Limb (tissue), 2 donors: ENCODE results near the gene DHX16.

ENCODE experiments used
- DNase-seq, 2 donors: peaks; one replicate each; pipeline ENCODE4 v3.0.0-alpha.2; 2016; ENCODE audit errors: extremely low spot score in 2 of 2

Gene DHX16

GRCh38 chr6:30640481-30640880, 32.3 kb downstream of the DHX16 start:
- DNase-seq, result no peak

GRCh38 chr6:30635834-30636233, 37.0 kb downstream of the DHX16 start:
- no peak for DNase-seq

GRCh38 chr6:30626484-30627366, 46.1 kb downstream of the DHX16 start, which contains the start of gene ATAT1:
Gene ATAT1 (plus strand): TSS chr6:30626874.
- peak; percentile 90 to 95 for DNase-seq

GRCh38 chr6:30625511-30625910, 47.3 kb downstream of the DHX16 start:
- no peak for DNase-seq

DNA sequence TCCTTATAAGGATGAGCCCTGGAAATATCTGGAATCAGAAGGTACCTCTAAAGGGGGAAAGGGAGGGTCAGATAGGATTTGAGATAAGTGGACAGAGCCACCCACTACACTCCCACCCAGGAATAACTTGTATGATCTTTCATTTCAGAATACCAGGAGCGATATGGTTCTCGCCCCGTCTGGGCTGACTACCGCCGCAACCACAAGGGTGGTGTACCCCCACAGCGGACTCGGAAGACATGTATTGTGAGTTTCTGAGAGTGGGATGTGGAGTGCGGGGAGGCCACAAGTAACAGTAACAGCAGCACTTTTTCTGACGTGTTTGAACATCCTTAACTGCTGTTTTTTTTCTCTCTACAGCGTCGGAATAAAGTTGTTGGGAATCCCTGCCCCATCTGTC, 53.2 kb downstream of the DHX16 start:
- DNase-seq, result no peak

DNA sequence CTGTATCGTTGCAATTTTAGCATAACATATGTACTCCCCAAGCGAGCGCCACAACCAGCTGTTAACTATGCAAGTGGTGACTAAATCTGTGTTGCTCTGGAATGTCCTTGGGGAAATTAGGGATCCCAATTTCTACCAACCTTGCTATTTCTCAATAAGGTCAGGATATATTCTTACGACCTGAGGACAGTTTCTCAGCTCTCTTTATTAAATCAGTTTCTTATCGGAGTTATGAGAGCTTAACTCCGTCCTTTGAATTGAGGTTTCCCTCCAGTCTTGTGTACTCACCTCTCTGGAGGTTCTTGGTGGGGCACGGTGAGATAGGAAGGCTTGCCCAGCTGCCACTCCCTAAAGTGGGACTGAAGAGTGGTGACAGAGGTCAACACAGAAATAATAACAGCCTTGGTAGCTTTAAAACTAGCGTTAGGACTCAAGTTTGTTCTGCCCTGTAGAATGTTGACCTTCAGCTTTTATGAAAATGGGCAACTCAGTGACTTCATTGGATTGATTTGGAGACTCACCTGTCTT, 54.5 kb downstream of the DHX16 start:
- no peak for DNase-seq

- DNase-seq, result peak; percentile 95 to 99
Measured at GRCh38 chr6:30617565-30618269, 55.1 kb downstream of the DHX16 start, which contains the start of gene MRPS18B. Gene MRPS18B (plus strand): TSS chr6:30617840. CDS start chr6:30617866, 26 bp downstream.

DNA sequence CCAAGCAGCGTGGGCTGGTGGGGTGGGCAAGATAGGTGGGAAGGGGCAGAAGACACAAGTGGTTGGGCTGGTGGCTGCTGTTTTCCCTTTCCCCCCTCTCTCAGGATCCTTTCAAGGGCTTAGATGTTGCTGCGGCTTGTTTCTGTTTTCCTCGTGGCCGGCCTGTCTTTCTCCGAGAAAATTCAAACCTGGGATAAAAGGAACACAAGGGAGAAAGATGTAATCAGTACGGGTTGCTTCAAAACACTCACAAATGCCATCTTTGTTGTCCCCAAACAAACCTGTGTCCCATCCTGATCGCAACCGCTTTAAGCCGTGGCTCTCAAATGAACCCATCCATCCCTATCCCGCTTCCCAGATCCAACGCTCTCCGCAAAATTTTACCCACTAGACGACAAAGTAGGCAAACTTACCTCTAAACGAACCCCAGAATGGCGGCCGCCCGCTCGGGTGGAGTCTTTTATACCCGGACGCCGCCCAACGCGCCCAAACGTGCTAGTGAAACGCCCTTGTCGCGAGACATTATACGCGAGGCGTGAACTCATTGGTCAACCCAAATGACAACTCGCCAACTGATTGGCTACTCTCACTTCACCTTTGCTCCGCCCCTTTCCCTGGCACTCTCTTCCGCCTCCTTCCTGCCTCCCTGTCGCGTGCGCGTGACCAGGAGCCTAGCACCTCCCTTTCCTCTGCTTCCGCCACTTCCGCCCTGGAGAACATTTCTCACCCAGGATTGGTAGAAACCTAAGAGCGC, 55.8 kb downstream of the DHX16 start, which contains the start of gene PPP1R10:
TSS of gene PPP1R10 (minus strand) at position 433 of the 754 bp plus-strand sequence. CDS start 7,299 bp downstream, outside the sequence.
- peak; percentile 98 to 100 for DNase-seq

DNA sequence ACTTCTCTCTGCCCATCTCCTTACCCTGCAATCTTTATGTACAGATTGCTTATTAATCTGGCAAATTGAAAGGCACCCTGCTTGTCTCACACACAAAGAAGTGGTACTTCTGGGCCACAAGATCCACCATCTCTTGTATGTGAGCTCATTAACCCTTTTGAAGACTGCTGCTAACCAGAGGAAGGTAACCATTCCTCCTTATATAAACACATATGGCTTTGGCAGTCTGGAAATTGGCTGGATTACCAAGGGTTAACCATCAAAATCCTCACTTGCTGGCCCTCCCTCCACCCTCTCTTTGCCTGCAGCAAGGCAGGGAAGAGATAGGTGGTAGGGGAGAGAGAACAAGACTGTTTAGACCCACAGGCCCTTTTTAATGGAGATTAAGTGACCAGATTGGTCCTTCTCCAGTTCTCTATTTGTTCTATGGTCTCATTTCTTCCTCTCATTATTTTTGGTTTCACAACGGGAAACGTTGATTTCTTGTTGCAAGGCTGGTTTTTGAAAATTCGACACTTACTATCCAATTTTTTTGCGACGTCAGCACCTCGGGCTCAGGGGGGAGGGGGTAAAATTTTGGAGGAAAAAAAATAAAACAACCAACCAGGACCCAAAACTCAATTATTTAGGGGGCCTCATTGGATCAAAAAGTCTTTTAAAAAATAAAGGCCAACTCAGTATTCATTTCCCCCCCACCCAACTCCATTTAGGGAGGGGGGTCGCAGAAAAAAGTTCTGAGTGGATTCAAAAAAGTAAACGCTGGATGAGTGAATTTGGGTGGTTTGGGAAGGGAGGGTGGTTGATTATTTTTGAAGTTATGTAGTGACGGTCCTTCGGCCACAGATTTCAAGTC, 56.6 kb downstream of the DHX16 start:
- peak; percentile 61 for DNase-seq

DNA sequence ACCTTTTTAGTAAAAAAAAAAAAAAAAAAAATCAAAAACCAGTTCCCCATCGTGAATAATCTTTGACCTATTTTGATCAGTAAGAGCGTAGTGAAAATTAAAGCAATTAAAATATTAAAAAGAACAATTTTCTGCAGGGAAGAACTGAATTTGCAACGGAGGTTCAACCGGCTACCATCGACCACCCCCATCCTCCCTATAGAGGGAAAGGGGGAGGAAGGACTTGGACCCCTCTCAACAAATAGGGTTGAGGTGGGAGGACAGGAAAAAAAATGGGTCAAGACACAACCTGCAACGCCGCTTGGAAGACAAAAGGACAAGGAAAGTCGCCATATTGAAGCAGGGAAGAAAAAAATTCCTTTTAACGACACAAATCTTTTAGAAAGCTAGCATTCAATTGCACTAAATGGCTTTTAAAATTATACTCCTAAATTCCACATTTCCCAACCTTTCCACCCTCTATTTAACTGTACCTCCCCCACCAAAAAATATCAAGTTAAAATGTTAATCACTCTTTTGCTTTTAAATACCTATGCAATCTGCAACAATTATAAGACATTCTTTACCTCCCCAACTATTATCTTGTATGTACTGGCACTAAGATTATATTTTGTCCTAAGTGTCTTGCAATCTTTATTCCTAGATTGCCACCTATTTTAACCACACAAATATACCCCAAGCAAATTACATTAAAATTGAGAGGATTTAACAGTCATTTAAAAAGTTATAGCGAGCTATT, 57.4 kb downstream of the DHX16 start:
- DNase-seq, result peak; percentile 76 to 82

- DNase-seq, result peak; percentile 82 to 98
Measured at GRCh38 chr6:30614843-30615218, 58.0 kb downstream of the DHX16 start.

DNA sequence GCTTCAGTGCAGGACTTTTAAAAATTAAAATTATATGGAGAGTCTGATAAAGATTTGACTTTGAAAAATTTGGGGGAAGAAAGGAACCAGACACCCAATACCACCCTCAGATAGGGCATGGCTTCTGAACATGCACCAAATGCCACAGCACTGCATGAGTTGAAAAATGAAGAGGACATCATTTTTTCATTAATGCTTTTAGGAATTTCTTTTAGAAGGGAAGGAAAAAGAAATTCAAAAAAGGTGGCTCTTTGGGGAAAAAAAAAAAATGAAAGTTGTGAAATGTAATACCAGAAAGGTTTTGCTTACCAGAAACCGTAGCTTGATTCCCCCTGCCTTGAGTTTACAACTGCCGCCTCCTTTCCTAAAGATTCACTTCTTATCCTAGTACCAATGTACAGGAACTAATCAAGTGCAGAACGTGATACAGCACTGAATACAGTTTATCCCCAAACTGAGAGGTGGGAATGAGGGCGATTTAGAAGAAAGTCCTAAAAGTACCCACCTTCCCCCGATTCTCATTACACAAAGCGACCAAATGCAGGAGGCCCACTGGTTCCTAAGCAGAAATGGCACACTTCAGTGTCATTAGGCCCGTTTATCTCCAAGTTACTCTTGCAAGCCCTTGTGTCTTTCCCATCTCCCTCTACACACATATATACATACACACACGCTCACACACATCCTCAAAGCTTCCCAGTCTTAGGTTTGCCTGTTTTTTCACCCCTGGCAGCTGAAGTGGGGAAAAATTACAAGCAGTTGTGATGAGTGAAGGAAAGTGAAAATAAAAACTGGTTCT, 58.6 kb downstream of the DHX16 start:
- DNase-seq, result no peak

GRCh38 chr6:30613251-30614043, 59.4 kb downstream of the DHX16 start:
- DNase-seq, result no peak

DNA sequence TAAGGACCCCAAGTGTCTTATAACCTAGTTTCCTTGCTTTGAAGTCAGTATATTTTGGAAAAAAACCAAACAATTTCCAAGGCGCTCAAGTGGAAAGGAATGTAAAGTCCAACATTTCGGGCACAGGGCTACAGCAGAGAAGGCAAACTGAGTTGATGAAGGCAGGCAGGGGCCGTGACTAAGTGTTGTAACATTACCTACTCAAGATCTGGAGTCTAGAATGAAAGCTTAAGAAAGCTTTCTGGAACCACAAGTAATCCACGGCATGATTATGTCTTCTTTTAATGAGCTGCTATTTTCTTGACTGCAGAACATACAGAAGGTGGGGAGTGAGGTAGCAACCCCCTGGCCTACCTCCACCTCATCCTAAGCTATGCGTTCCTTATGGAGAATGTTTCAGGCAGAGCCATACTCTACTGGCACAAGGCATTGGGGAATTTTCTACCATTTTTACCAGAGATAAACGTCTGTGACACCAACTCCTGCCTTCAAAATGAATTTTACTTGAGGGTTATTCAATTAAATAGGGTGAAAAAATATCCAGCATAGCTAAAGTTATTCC, 60.0 kb downstream of the DHX16 start:
- no peak for DNase-seq

DNA sequence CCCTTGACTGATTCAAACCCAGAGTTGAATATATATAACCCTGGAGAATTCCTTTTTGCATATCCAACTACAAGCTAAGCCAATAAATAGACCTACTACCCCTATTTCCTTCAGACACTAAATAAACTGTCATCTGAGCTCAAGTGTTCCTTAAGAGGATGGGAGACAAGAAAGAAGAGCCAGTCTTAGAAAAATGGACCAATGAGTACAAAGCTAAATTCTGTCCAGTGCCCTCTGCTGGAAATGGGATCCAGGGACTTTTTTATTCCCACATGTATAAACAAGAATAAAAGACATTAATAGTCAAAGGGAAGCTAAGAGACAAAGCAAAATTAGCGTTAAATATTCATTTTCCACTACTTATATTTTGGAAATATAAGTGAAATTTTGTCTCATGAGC, 60.6 kb downstream of the DHX16 start:
- DNase-seq, result no peak

- no peak for DNase-seq
Measured at GRCh38 chr6:30611856-30612194, 61.0 kb downstream of the DHX16 start.

- DNase-seq, result no peak
Measured at GRCh38 chr6:30611150-30611855, 61.5 kb downstream of the DHX16 start.
